LNCaP clone FGC (cell line): ENCODE measurements around the gene CRY1.

Experiments
- DNase-seq: peaks from one replicate; pipeline ENCODE4 v3.0.0-alpha.2; 2011; ENCODE audit warnings: low read depth
- H3K4me3 ChIP-seq: 2 replicates; pipeline ENCODE4 v1.5.1; 2011; ENCODE audit warnings: mild to moderate bottlenecking, low read depth, low read length, control low read depth
- CTCF ChIP-seq: IDR thresholded peaks from 2 replicates; pipeline ENCODE4 v1.5.1; 2012; ENCODE audit warnings: mild to moderate bottlenecking; ENCODE audit not compliant: control insufficient read depth, insufficient read depth; ENCODE audit errors: extremely low read depth

The CRY1 gene

GRCh38 chr12:106981788-106982187, 111.6 kb downstream of the CRY1 start:
- no peak for TF ChIP-seq CTCF
- DNase-seq = no peak

GRCh38 chr12:106980944-106981343, 112.4 kb downstream of the CRY1 start:
- H3K4me3 ChIP-seq = no peak overlapping the region
- no peak for TF ChIP-seq CTCF
- DNase-seq = no peak

More at GRCh38 chr12:106981788-106982187, 111.6 kb downstream of the CRY1 start:
- no peak overlapping the region for H3K4me3 ChIP-seq

GRCh38 chr12:106978035-106978800, 115.1 kb downstream of the CRY1 start:
- no peak for TF ChIP-seq CTCF
- H3K4me3 ChIP-seq = no peak overlapping the region
- peak; percentile 42 for DNase-seq

GRCh38 chr12:106976668-106977067, 116.7 kb downstream of the CRY1 start:
- DNase-seq = no peak
- no peak overlapping the region for H3K4me3 ChIP-seq
- TF ChIP-seq CTCF = no peak

GRCh38 chr12:106975993-106976658, 117.2 kb downstream of the CRY1 start:
- H3K4me3 ChIP-seq = no peak overlapping the region
- TF ChIP-seq CTCF = no peak
- no peak for DNase-seq

- no peak overlapping the region for H3K4me3 ChIP-seq
- no peak for TF ChIP-seq CTCF
- no peak for DNase-seq
These were observed 118.3 kb downstream of the CRY1 start for GRCh38 chr12:106975098-106975497.
